Activated naive CD4-positive, alpha-beta T cell (primary cell): ENCODE measurements around the gene VILL.
A peak's percentile ranks its signal among the peaks of the same experiment; 100 is the strongest.
"Not testable (repeated sequence)": the region's sequence is repeated elsewhere in the genome, so short reads cannot be mapped to it uniquely, and the experiment has no call there.

Source experiments
- DNase-seq, 4 experiments: peaks; one replicate each; lab custom pipeline; 2025; lab: John Stamatoyannopoulos, UW

VILL gene

DNA sequence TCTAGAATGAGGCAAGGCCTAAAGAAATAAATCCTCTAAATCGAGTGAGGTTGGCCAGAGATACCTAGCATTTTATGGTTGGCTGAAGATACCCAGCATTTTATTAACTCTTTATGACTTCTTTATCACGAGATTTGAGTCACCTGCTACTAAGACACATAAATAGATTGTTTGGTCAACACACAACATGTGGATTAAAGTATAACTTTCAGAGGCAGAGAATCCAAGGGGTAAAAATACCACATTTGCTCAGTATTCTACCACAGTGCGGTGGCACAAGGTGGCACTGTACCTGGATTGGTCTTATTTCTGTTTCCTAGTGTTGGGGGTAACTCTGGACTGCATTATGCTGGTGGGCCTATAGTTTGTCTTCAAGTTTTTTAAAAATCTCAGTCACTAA lies 27.0 kb upstream of the VILL start:
- DNase-seq, result no peak

DNA sequence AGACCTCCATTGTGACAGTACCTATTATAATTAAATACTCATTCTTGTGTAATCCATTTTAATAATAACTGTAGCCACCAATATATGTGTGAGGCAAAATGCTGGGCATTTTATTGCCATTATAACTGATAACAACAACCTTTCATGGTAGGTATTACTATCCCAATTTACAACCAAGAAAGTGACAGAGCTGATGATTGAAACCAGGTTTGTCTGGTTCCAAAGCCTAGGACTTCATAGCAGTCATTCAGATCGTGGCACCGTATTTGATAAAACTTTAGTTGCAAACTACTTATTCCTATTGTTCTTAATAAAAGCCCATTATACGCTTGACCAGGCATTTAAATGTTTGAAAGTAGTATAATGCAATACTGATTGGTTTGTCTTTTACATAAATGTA lies 26.4 kb upstream of the VILL start:
- DNase-seq, result no peak

DNA sequence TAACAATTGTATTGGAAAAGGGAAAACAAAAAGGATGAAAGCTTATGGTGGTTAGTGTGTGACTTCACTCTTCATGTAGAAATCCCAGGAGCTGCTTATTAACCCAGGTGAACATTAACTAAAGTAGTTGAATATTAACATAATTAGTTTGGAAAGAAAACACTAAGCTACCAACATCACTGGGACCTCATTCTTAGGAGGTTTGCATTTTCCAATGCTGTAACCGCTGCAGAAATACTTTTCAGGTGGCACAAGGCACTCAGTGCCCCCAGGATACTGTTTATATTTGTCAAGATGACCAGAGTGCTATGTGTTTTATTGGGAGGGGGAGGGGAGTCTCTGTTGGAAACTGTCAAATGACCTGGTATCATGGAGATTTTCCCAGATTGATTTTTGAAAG lies 25.9 kb upstream of the VILL start:
- no peak for DNase-seq

DNA sequence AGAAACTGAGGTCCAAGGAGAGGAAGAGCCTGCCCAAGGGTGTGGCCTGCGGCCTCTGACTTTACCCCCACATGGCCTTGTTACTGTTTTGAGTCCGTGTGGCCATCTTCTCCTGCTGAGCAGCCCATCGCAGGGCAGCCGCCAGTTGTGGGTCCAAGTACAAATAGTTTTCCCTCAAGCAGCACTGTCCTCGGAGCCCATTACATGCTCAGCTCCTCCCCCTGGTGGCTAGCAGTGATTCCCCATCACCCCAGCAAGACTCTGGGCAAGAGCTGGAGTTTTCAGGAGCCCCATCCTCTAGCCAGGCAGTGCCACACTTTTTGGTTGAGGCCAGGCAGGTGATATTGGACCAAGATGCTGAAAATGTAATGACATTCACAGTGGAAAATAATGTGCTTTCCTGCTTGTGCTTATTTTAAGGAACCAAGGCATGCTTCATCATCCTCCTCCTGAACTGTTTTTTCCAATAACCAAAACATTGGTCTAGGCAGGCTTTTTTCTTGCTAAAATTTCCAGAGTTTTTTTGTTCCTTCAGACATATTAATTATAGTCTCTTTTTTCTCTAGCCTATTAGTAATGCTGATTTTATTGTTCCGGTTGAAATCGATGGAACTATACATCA lies 23.2 kb upstream of the VILL start:
- peak; percentile 1 to 53 (median 8) for DNase-seq

DNA sequence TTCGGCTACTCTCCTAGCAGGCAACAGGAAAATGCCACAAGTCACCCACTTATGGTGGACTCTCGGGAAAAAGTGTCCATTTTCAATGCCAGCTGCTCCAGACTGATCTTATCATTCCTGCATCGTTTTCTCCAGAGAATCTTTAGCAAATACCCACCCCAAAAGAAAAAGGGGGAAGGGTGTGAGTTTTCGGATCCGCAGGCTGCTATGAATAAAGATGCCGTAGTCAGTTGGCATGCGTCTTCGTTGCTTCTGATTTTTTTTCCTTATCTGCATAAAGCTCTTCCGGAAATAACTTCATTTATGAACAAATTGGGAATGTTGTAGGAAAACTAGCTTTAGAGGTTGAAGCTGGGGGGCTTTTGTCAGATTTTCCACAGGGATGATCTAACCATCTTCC lies 22.4 kb upstream of the VILL start:
- no peak for DNase-seq

DNA sequence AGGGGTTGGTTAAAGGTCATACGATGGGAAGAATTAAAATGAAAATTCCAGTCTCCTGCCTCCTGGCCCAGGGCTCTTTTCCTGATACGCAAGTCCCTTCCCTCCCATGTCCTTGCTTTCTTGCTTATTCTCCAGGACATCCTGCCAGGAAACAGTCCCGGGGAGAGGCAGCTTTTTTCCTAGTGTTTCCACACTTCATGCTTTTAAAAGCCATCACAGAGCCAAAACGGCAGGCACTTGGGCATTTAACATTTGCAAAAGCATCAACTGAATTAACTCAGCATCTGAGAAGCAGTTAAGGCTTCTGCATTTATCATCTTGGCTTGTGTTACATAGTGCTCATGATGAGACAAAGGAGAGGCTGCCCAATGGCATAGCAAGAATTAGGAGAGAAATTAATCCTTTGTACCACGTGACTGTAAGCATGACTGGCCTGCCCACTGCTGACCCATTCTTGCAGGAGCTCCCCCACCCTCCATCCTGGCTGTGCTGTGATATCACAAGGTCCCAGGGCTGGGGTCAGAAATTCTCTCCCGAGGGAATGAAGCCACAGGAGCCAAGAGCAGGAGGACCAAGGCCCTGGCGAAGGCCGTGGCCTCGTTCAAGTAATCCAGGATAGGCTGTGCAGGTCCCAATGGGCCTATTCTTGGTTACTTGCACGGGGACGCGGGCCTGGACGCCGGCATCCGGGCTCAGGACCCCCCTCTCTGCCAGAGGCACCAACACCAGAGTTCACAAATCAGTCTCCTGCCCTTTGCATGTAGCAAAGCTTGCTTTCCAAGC lies 21.6 kb upstream of the VILL start:
- DNase-seq, result no peak

DNA sequence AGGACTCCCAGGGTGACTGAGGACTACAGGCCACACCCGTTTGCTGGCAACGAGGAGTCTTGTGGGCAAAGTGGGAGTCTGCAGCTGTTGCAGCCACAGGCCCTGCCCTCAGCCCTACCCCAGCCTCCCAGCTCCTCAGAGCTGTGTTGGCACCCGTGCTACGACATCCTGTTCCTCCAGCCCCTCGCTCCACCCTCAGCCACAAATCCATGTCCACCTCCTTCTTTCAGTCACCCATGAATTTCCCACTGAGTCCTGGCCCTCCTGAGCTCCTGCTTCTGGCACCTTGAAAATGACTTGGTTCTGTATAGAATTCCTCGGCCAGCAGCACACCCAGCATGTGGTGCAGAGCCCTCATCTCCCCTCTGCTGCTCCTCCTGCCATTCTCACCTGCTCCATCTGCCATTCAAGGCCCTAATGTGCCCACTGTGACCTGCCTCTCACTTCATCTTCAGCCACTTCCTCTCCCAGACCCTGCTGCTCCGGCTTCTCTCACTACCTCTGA lies 20.9 kb upstream of the VILL start:
- DNase-seq, result no peak

DNA sequence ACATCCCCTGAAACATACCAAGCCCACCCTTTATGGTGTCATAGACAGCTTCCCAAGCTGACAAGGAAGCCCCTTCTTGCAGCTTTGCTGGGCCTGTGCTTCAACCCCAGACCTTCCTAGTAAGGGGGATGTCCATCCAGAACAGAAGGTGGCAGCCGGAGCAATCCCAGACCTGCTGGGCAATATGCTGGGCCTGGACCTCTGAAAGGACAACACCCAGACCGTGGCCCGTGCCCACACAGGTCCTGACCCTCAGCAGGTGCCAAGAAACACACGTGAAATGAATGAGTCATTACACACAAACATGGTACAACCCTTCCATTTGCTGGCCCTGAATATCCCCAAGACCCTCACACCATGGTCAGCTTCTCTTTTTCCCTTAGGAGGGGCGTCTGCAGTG lies 19.8 kb upstream of the VILL start:
- no peak for DNase-seq

DNA sequence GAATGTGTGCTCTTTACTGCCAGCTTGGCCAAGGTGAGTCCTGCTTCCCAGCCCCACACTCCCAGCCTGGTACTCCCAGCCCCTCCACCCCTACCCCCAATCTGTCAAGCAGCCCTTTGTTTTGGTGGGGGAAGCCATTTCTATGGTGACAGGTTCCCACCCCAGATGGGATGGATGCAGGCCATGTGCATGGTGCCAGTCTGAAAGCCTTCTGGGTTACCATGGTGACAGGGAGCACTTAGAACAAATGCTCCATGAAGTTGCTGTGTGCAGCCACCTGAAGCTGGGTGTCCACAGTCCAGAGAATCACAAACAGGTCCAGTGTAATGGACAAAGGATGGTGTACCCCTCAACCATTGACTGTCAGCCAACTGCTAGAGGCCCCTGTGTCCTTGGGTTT lies 19.1 kb upstream of the VILL start:
- no peak for DNase-seq

DNA sequence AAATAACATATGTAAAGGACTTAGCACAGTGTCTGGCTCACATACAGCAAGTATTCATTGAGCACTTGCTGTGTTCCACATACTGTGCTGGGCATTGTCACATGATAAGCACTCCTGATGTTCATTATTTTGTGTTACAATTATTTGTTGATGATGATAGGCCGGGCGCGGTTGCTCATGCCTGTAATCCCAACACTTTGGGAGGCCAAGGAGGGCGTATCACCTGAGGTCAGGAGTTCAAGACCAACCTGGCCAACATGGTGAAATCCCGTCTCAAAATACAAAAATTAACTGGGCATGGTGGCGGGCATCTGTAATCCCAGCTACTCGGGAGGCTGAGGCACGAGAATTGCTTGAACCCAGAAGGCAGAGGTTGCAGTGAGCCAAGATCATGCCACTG lies 18.5 kb upstream of the VILL start:
- not testable (repeated sequence) for DNase-seq

DNA sequence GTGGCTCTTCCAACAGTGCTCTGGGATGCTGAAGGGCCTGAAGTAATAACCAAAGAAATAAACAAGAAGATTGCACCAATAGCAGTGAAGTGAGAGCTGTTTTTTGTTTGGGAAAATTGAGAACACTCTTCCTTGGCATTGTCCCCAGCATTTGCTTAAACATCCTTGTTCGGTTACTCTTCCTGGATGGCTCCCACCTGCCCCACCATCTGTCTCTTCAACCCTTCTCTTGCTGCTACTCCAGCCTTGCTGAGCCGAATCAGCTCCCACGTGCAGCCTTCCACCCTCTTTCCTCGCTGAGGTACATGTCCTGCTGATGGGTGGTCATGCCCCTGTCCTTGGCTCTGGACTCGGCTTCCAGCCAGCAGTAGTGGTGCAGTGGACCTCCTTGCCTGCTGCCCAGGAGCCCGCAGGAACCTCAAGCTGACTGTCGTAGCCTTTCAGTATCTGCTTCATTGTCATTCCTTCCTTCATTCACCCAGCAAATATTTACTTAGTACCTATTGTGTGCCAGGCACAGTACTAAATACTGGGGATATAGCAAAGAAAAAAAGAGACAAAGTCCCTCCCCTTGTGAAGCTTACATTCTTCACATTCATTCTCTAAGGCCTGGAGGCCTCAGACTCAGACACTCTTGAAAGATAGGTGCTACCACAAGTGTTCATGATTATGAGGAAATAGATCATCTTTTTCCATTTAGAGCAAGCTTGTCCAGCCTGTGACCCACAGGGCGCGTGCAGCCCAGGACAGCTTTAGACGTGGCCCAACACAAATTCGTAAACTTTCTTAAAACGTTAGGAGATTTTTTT lies 17.1 kb upstream of the VILL start:
- no peak for DNase-seq

DNA sequence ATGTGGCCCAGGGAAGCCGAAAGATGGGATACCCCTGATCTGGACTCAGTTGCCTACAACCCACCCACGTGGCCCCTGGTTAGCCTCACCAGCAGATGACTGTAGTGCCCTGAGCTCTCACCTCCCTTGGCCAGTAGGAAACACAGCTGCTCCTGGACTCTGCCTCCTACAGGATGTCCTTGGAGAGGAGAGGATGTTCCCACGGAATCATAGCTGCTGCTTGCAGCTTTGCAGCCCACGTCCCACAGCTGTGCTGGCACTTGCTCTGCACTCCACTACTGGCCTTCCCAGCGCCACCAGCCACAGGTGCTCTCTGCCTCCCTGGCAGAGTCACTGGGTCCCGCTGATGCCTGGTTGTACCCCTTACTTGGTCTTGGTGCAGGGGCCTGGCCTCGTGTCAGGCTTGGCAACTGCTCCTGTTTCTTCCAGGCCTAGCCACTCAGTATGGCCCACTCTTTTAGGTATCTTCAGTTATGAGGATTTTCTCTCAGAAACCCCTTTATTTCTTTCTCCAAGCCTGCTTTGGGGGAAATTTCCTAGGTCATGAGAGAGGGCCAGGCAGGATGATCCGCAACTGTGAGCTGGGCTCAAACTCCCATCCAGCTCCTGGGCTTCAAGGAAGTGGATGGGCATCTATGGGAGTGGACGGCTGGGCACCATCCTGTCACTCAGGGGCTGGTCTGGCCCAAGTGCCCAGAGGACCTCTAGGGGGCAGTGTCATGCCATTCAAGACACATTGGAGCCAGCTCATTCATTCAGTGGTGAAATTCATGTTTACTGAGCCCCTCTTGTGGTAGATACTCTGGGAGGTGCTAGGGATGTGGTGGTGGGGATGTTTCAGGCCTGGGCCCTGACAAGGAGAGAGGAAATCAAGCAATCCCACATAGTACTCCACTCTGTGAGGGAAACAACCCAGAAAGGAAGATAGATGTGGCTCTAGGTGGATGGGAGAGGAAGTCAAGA lies 16.2 kb upstream of the VILL start:
- peak in 2 of 4 experiments; percentile 45 to 52 for DNase-seq

DNA sequence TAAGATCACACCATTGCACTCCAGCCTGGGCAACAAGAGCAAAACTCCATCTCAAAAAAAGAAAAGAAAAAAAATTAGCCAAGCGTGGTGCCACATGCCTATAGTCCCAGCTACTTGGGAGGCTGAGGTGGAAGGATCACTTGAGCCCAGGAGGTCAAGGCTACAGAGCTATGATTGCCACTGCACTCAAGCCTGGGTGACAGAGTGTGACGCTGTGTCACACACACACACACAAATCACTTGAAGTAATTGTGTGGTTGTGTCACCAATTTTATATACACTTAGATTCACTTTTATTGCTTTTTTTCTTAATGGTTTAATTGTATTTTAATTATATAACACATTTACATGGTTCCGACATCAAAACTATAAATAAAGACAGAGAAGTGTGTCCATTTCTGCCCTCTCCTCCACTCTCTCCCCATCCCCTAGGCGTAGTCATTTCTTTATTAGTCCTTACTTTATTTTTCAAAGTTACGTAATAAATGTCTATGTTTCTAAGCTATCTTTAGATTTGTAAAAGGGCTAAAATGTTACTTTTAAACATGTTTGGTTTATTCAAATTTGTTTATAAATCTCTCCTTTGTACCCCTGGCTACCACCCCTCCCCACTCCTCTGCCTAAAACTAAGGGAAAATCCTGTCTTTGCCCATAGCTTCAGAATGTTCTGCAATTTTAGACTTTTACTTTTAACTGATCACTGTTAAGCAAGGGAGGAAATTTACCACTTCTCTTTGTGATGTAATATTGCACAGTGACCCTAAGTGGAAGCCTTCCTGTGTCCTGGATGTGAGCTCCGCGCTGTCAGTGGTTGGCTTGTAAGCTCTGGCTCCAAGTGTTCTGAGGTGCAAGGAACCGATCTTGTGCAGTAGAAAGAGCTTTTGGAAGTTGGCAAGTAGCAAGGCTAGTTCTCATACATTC lies 10.8 kb upstream of the VILL start:
- DNase-seq, result no peak

DNA sequence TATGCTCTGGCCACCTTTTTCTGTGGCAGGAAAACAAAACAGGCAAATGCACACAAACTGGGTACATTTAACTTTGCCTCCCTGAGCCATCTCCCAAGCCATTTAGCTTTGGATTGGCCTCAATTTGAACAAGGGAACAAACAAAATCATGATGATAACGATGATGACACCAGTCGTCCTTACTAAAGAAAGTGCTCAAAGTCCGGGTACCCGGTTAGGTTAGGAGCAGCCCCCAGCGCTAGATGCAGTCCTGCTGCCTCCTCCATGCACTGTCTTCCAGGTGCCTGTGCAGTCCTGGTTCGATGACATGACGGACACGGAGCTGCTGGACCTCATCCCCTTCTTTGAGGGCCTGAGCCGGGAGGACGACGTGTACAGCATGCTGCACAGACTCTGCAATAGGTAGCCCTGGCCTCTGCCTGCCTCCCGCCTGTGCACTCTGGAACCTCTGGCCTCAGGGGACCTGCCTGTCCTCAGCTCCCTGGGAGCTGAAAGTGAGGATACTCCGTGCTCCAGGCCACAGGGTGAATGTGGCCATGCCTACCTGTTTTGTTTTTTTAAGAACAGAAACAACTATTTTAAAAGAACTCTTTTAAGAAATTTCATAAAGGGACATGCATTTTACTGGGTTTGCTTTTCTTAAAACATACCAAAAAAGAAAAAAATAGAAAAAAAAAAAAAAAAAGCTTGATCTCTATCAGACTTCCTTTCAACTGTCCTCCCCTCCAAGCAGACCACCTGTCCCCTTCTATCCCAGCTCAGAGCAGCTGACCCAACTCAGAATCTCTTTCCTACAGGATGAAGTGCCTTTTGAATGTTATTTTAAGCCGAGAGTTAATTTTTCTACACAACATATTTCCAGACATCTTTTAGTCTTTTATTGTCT lies 9.9 kb upstream of the VILL start:
- no peak for DNase-seq

DNA sequence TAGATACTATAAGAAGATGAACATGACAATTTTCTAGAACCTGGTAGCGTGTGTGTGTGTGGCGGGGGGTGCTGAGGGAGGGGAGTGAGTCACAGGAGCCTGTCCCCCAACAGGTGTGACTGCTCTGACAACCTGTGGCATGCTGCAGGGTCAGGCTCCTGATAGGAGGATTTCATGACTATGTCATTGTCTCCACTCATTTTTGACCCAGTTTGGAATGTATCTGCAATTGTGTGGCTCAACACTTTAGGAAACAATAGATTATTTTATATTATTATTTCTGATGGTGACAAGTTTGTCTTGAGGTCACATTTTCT lies 9.3 kb upstream of the VILL start:
- DNase-seq, result no peak

DNA sequence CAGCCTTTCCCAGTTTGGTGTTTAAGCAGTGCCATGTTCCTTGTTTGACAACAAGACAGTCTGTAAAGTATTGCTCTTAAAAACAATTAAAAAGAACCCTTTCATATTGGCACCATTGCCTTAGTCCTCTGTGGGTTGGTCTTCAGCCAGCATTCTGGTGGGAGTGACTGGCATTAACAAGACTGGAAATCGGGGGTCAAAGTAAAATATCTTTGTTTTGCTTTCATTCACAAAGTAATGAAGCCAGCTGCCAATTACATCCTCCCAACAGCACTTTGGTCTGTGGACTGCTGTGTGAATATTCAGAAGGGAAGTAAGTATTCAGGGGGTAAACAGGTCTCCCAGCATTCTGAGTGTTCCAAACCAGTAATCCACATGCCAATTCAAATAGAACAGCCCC lies 8.3 kb upstream of the VILL start:
- DNase-seq, result no peak

DNA sequence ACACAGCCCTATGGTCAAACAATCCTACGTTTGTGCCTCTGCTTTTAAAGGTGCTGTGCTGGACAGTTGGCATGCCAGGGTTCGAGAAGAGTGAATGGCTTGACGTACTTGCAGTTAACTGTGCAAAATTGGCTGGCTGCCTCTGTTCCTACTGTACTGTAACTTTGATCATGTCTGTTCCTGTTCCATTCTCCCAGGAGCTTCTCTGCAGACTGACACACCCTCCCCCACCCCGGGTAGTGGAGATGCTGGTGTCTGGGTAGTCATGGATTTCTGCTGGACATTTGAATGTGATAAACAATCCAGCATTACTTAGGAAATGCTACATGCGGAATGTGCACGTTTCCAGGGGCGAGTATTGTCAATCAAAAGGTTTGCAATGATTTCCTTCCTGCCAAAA lies 6.5 kb upstream of the VILL start:
- no peak for DNase-seq

DNA sequence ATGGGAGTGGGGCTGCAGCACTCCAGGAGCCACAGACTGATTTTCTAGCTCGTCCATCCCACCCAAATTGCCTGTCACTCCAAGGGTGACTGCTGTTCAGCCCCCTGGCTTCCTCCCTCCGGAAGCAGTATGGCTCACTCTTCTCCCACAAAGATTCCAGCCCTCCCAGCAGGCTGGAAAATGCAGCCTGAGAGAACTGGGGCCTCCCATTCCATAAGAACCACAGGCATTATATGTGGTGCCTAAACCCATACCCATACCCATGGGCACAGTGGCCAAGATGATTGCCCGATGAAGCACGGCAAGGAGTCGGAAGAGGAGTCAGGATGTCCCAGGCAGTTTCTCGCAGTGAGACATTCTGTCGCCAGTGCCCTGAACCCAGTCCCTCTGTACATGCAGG lies 6.0 kb upstream of the VILL start:
- DNase-seq, result no peak

DNA sequence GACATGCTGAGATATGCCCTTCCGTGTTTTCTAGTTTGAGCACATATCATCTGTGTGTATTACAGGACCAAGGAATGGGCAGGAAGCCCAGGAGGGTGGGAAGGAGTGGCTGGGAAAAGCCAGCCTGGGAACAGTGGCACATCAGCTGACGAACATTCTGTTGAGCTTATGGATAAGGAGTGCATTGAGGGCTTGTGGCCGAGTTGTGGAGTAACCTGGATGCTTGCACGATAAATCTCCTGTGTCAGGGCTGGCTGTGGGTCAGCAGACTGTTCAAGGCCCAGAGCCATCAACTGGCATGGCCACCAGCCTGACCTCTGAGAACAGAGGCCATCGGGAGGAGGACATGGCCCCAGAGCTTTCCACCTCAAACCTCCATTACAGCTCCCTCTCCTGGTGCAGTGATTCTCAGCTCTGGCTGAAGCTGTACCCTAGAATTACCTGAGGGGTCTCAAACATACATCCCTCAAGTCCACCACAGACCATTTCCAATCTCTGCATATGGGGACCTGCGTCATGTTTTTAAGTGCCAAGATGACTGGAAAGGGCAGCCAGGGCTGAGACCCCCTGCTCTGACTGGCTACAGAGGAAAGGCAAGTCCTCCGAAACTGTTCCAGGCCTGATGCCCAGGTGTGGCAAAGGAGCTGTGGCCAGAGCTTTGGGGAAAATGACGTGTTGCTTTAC lies 4.8 kb upstream of the VILL start:
- DNase-seq, result no peak
